Forelimb muscle (tissue), 1 donor: ENCODE data around the gene AKAP14. TPM values are rescaled to one million over a fixed set of nuclear protein-coding genes. Genes with fewer than 3 reads are reported as not detected.
"Not testable (repeated sequence)": the region's sequence is repeated elsewhere in the genome, so short reads cannot be mapped to it uniquely, and the experiment has no call there.

Experiments
- DNase-seq: peaks from one replicate; pipeline ENCODE4 v3.0.0-alpha.2; 2013; ENCODE audit warnings: low read depth
- polyA plus RNA-seq: library from polyadenylated mRNA; unstranded; fragments of 120-200 nt; gene quantifications from one replicate; pipeline ENCODE4 v1.2.1, GENCODE V29; 2013; ENCODE audit not compliant: insufficient read length

AKAP14 gene
- not detected for polyA plus RNA-seq

DNA sequence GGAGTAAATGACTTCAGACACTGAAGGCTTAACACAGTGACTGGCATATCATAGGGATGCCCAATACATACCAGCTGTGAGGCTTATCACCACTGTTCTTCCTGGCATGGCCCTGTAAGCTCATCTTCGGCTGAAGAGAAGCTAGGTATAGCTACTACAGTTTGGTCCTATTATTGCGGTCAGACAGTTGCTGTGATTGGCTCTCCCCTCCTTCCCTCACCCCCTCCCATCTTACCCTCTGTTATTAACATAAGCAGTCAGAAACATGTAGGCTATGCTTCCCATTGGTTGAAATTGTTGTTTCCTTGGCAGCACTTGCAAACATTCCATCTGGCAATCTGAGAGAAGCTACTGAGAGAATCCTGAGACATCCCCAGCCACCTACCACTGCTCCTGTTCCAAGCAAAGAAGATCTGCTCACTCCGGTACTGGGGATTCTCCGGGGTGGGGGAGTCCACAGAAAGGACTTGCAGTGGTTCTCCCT lies at the start of gene AKAP14:
TSS of gene AKAP14 (plus strand) at position 51 of the 484 bp plus-strand sequence. CDS start 7,331 bp downstream, outside the sequence.
- no peak for DNase-seq

DNA sequence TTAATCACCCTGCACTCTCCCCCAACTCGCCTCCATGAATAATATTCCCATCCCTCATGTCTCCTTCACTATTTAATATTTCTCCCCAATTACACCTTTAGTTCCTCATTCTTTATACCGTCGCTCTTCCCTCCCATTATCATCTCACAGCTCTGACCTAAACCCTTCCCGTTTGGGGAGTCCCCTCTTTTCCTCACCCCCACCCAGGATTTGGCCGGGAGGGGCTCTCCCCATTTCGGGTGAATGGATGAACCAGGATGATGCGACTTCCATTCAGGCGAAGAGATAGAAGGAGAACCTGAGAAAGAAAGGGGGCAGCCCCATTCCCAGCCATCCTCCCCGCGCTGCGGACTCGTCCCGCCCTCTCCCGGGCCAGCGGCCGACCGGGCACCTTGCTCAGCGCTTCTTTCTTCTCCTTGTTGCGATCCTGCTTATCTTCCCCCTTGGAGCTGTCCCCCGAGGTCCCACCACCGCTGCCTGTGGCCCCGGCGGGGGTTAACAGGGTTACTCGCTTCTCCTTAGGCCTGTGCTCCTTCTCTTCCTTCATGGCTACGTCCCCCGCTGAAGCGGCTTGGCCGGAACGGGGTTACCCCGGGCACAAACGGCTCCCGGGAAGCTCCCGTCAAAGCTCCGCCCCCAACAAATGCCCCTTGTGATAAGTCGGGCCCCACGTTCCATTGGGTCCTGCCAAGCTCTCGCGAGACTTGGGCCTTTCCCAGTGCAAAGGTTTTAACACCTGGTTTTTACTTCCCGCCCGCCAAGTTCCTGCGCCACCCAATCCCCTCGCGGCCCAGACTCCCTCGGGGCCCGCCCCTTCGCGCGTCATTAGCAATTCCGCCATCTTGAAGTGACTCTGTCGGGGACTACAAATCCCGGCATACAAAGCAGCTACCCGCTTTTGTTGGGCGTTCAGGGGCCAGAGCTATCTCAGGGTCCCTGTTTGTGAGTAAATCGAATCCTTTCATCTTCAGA lies 43.0 kb upstream of the AKAP14 start, which contains the start of gene UPF3B:
TSS of gene UPF3B (minus strand) at position 582 of the 972 bp plus-strand sequence. CDS start at position 547, 35 bp downstream.
- peak; percentile 70 for DNase-seq

GRCh38 chrX:119853444-119853843 lies 42.2 kb upstream of the AKAP14 start:
- no peak for DNase-seq

- DNase-seq = no peak
Measured at GRCh38 chrX:119870626-119871131, 25.0 kb upstream of the AKAP14 start.

DNA sequence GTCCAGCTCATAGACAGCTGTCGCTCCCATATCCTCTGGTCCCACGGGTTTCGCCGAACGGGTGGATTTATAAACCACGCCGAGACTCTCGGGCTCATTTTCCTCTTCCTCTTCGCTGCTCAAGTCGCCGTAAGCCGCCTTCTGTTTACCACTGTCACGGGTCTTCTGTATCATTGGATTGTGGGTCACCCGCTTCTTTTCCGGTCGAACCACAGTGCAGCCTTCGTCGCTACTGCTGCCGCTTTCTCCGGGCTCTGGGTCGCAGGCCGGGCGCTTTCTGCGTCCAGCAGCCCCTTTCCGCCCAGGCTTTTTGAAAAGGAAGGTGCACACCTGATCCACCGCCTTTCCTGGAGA lies 24.5 kb upstream of the AKAP14 start:
- DNase-seq = no peak

DNA sequence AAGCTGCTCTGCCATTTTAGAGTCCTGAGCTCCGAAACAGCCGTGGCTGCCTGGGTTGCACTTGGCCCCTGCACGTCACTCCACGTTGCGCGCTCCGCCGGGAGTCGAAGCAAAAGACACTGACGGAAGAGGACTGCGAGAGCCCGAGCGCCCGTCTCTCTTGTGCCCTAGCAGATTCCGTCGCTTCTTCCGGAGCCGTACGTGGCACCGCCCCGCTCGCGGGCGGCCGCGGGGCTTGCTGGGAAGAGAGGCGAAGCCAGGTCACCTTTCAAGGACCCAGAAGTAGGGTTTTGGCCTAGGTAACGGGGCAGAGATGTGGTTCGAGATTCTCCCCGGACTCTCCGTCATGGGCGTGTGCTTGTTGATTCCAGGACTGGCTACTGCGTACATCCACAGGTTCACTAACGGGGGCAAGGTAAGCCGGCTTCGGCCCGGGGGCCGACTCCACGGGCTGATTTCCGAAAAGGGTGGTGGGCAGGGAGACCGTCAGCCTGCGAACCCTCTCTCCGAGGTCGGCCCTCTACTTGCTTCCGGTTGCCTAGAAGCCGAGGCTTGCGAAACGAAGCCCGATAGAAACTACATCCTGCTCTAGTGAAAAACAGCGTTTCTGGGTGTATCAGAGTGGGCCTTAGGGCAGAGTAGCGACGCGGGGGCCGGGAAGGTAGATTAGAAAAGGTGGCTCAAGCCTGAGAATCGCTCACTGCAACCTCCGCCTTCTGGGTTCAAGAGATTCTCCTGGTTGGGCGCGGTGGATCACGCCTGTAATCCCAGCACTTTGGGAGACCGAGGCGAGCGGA lies 23.9 kb upstream of the AKAP14 start, which contains the start of the genes NDUFA1 and RNF113A:
TSS of gene NDUFA1 (plus strand) at position 234 of the 797 bp plus-strand sequence. CDS start at position 314, 80 bp downstream.
TSS of gene RNF113A (minus strand) at position 135 of the 797 bp plus-strand sequence. CDS start at position 15, 120 bp downstream.
- DNase-seq = peak; percentile 51

- no peak for DNase-seq
Measured at GRCh38 chrX:119878740-119879139, 17.0 kb upstream of the AKAP14 start.

- DNase-seq = no peak
Measured at GRCh38 chrX:119880076-119880475, 15.6 kb upstream of the AKAP14 start.

GRCh38 chrX:119880552-119881437 lies 14.9 kb upstream of the AKAP14 start:
- no peak for DNase-seq

GRCh38 chrX:119885554-119886428 lies 9.9 kb upstream of the AKAP14 start:
- no peak for DNase-seq

GRCh38 chrX:119887721-119888425 lies 7.8 kb upstream of the AKAP14 start:
- no peak for DNase-seq

DNA sequence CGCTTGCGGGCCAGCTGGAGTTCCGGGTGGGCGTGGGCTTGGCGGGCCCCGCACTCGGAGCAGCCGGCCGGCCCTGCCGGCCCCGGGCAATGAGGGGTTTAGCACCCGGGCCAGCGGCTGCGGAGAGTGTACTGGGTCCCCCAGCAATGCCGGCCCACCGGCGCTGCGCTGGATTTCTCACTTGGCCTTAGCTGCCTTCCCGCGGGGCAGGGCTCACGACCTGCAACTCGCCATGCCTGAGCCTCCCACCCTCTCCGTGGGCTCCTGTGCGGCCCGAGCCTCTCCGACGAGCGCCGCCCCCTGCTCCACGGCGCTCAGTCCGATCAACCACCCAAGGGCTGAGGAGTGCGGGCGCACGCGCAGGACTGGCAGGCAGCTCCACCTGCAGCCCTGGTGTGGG lies 5.1 kb upstream of the AKAP14 start:
- DNase-seq = not testable (repeated sequence)

DNA sequence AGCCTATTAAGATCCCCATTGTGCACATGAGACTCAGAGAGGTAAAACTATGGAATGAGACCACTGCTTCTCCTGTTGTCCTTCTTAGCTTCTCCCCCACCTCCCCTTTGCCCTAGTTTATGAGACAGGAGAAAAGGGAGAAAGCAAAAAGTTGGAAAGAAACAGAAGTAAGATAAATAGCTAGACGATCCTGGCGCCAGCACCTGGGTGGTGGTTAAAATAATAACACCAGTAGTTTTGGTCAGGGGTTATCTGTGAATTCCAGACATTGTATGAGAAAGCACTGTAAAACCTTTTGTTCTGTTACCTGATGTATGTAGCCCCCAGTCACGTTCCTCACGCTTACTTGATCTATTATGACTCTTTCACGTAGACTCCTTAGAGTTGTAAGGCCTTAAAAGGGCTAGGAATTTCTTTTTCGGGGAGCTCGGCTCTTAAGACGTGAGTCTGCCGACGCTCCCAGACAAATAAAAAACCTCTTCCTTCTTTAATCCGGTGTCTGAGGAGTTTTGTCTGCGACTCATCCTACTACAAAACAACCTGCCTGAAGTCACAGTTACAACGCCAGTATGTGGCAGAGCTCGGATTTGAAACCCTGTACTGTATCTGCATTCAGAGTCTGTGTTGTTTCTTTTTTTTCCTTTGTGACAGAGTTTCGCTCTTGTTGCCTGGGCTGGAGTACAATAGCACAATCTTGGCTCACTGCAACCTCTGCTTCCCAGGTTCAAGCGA lies 3.6 kb upstream of the AKAP14 start:
- DNase-seq = not testable (repeated sequence)

DNA sequence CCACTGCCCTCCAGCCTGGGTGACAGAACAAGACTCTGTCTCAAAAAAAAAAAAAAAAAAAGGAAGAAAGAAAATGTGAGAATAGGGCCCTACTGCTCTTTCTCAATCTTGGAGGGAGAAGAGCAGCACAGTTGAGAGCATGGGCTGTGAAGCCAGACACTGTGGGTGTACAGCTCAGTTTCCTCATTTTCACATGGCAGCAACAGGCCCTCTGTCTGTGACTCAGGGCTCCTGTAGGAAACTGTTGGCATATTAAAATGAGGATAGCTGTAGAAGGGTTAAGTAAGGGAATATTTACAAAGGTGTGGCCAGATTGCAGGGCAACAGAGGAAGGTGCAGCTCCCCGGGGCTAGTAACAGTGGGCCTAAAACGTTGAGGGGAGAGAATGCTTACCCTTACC lies 3.4 kb downstream of the AKAP14 start:
- no peak for DNase-seq

DNA sequence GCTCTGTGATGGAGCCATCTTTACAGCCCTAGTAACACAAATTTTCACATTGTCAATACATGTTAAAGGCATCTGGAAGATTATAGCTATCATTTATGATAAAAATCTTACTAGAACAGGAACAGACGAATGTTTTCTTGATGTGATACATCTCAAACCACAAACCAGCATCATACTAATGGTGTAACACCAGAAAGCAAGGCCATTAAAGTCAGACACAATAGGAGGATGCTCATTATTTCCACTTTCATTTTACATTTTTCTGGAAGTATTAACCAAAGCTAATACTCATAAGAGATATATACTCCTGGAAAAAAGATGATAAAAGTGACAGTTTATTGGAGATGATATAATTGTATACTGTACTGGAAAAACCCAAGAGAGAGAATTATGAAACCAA lies 5.3 kb downstream of the AKAP14 start:
- DNase-seq = no peak

- no peak for DNase-seq
Measured at GRCh38 chrX:119916310-119916709, 20.6 kb downstream of the AKAP14 start.

GRCh38 chrX:119917877-119918276 lies 22.2 kb downstream of the AKAP14 start:
- DNase-seq = no peak

GRCh38 chrX:119919835-119920585 lies 24.3 kb downstream of the AKAP14 start:
- DNase-seq = no peak
